GM12878 (cell line): ENCODE measurements around the gene ITK. TPM values are rescaled to one million over a fixed set of nuclear protein-coding genes. Genes with fewer than 3 reads are reported as not detected.

Experiments used
- BCL3 ChIP-seq: IDR thresholded peaks from 2 replicates; pipeline ENCODE4 v1.6.1; 2011; ENCODE audit warnings: borderline replicate concordance, low read depth, mild to moderate bottlenecking, moderate library complexity, low read length; ENCODE audit not compliant: insufficient read depth, poor library complexity, severe bottlenecking
- BMI1 ChIP-seq: fragments of 450-650 bp; IDR thresholded peaks from 2 replicates; pipeline ENCODE4 v1.6.1; 2016; ENCODE audit warnings: mild to moderate bottlenecking, moderate library complexity, borderline replicate concordance
- CHD2 ChIP-seq: IDR thresholded peaks from 2 replicates; pipeline ENCODE4 v1.6.1; 2011; ENCODE audit warnings: low read depth, low read length, improper control_type of control experiment, borderline replicate concordance
- CREB1 ChIP-seq: IDR thresholded peaks from 2 replicates; pipeline ENCODE4 v1.6.1; 2012; ENCODE audit warnings: low read depth, mild to moderate bottlenecking, inconsistent platforms
- E4F1 ChIP-seq: fragments of 450-650 bp; IDR thresholded peaks from 2 replicates; pipeline ENCODE4 v1.6.1; 2018; ENCODE audit warnings: borderline replicate concordance, mild to moderate bottlenecking; ENCODE audit not compliant: partially characterized antibody
- EGR1 ChIP-seq, 2 experiments: IDR thresholded peaks; 1 replicate in 1 of 2; 2 replicates in 1 of 2; pipeline ENCODE4 v1.6.1; 2011 to 2012; ENCODE audit warnings: low read depth in 2 of 2, low read length in 2 of 2, borderline replicate concordance in 1 of 2, mild to moderate bottlenecking in 1 of 2, moderate library complexity in 1 of 2
- EP300 ChIP-seq, 2 experiments: fragments of 150-350 bp in 1 of 2; IDR thresholded peaks; 2 replicates each; pipeline ENCODE4 v1.6.1; 2011 to 2012; ENCODE audit warnings: low read depth in 2 of 2, low read length in 2 of 2, borderline replicate concordance in 1 of 2, improper control_type of control experiment in 1 of 2, inconsistent platforms in 1 of 2; ENCODE audit not compliant: control insufficient read depth in 1 of 2
- MAX ChIP-seq: IDR thresholded peaks from 2 replicates; pipeline ENCODE4 v1.6.1; 2012; ENCODE audit warnings: low read depth, low read length, improper control_type of control experiment
- NBN ChIP-seq: fragments of 450-650 bp; IDR thresholded peaks from 2 replicates; pipeline ENCODE4 v1.6.1; 2016
- NFIC ChIP-seq: IDR thresholded peaks from 2 replicates; pipeline ENCODE4 v1.6.1; 2012; ENCODE audit warnings: low read depth, mild to moderate bottlenecking, inconsistent platforms, low read length, moderate library complexity
- POLR2A ChIP-seq: IDR thresholded peaks from 2 replicates; pipeline ENCODE4 v1.6.1; 2011; ENCODE audit warnings: low read depth, mild to moderate bottlenecking, low read length
- RAD51 ChIP-seq: fragments of 450-650 bp; IDR thresholded peaks from 2 replicates; pipeline ENCODE4 v1.6.1; 2016; ENCODE audit warnings: moderate library complexity, mild to moderate bottlenecking, inconsistent platforms
- RCOR1 ChIP-seq: conservative IDR thresholded peaks from 2 replicates; pipeline ENCODE4 v1.6.1; 2012; ENCODE audit warnings: low read depth, low read length, improper control_type of control experiment
- SIN3A ChIP-seq: IDR thresholded peaks from 2 replicates; pipeline ENCODE4 v1.6.1; 2012; ENCODE audit warnings: low read depth, low read length, improper control_type of control experiment
- SMARCA5 ChIP-seq: fragments of 450-650 bp; IDR thresholded peaks from 2 replicates; pipeline ENCODE4 v1.6.1; 2017; ENCODE audit warnings: mild to moderate bottlenecking
- SREBF2 ChIP-seq: IDR thresholded peaks from 2 replicates; pipeline ENCODE4 v1.6.1; 2012; ENCODE audit warnings: mild to moderate bottlenecking, low read length
- SUZ12 ChIP-seq: fragments of 200-600 bp; sonication (generic); IDR thresholded peaks from one replicate; pipeline ENCODE4 v1.6.1; 2018; ENCODE audit warnings: antibody characterized with exemption, mild to moderate bottlenecking; ENCODE audit not compliant: unreplicated experiment
- TAF1 ChIP-seq: IDR thresholded peaks from 2 replicates; pipeline ENCODE4 v1.6.1; 2011; ENCODE audit warnings: mild to moderate bottlenecking, low read depth, low read length, borderline replicate concordance
- TARDBP ChIP-seq: IDR thresholded peaks from 2 replicates; pipeline ENCODE4 v1.6.1; 2016; ENCODE audit warnings: borderline replicate concordance
- polyA plus RNA-seq, 11 experiments: library from polyadenylated mRNA; depleted of rRNA in 4 of 11; unstranded in 6 of 11; stranded (reverse) in 5 of 11; fragments of >200 nt; fragmentation: Nextera tagmentation in 4 of 11; fragmentation: Illumina TruSeq in 1 of 11; extraction: Ambion mirVana in 4 of 11; extraction: Trizol in 1 of 11; gene quantifications; 1 replicate in 1 of 11; 2 replicates in 10 of 11; pipeline versions ENCODE4 v1.2.1 to v1.2.3, GENCODE V29; 2011 to 2016; ENCODE audit warnings: inconsistent platforms in 2 of 11, missing spikeins in 2 of 11, low read depth in 1 of 11
- total RNA-seq, 4 experiments: library from RNA; depleted of rRNA in 3 of 4; stranded (reverse); fragments of >200 nt in 3 of 4; fragmentation: Illumina TruSeq in 1 of 4; extraction: Trizol in 1 of 4; gene quantifications; 2 replicates each; pipeline versions ENCODE4 v1.2.1 to v1.2.3, GENCODE V29; 2013 to 2021
- TF ChIP-seq, protein P1 (sequence below): fragments of 450-650 bp; IDR thresholded peaks from 2 replicates; pipeline ENCODE4 v1.6.1; 2017; ENCODE audit warnings: mild to moderate bottlenecking, low read depth, inconsistent platforms; ENCODE audit not compliant: poor library complexity, severe bottlenecking
- TF ChIP-seq, protein P2 (sequence below): IDR thresholded peaks from 2 replicates; pipeline ENCODE4 v1.6.1; 2012; ENCODE audit warnings: low read length, inconsistent platforms
- TF ChIP-seq, protein P3 (sequence below): fragments of 450-650 bp; IDR thresholded peaks from 2 replicates; pipeline ENCODE4 v1.6.1; 2014; ENCODE audit warnings: mild to moderate bottlenecking

Gene ITK
- total and polyA plus RNA-seq, 10 of the 15 experiments (the other 5 are each of a cell fraction or from before 2014, with no cell fraction given) = 0.05 to 2.4 (median 0.76) TPM

GRCh38 chr5:157271740-157272271 lies 91.2 kb downstream of the ITK start (continued):
- no peak for TF ChIP-seq BCL3
- no peak for TF ChIP-seq RCOR1
- no peak for TF ChIP-seq TARDBP
- peak; percentile 91 for TF ChIP-seq NBN
- TF ChIP-seq CREB1 = peak; percentile 87
- TF ChIP-seq SUZ12 = no peak
- TF ChIP-seq, protein P1, sequence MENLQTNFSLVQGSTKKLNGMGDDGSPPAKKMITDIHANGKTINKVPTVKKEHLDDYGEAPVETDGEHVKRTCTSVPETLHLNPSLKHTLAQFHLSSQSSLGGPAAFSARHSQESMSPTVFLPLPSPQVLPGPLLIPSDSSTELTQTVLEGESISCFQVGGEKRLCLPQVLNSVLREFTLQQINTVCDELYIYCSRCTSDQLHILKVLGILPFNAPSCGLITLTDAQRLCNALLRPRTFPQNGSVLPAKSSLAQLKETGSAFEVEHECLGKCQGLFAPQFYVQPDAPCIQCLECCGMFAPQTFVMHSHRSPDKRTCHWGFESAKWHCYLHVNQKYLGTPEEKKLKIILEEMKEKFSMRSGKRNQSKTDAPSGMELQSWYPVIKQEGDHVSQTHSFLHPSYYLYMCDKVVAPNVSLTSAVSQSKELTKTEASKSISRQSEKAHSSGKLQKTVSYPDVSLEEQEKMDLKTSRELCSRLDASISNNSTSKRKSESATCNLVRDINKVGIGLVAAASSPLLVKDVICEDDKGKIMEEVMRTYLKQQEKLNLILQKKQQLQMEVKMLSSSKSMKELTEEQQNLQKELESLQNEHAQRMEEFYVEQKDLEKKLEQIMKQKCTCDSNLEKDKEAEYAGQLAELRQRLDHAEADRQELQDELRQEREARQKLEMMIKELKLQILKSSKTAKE = peak; percentile 29
- TF ChIP-seq NFIC = peak; percentile 57; the same call in 1 of the 2 replicates
- TF ChIP-seq CHD2 = peak; percentile 64; the same call in 1 of the 2 replicates
- 0 out of 2 replicates have a peak, but pooled peaks have one; percentile 49 for TF ChIP-seq SMARCA5
- TF ChIP-seq, protein P2, sequence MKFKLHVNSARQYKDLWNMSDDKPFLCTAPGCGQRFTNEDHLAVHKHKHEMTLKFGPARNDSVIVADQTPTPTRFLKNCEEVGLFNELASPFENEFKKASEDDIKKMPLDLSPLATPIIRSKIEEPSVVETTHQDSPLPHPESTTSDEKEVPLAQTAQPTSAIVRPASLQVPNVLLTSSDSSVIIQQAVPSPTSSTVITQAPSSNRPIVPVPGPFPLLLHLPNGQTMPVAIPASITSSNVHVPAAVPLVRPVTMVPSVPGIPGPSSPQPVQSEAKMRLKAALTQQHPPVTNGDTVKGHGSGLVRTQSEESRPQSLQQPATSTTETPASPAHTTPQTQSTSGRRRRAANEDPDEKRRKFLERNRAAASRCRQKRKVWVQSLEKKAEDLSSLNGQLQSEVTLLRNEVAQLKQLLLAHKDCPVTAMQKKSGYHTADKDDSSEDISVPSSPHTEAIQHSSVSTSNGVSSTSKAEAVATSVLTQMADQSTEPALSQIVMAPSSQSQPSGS = peak; percentile 83
- TF ChIP-seq SREBF2 = peak; percentile 62; the same call in 1 of the 2 replicates
- peak; percentile 70; the same call in 1 of the 2 replicates for TF ChIP-seq RAD51
- TF ChIP-seq POLR2A = peak; percentile 82
- no peak; the same call in none of the 2 replicates for TF ChIP-seq TAF1
- no peak for TF ChIP-seq BMI1
- peak; percentile 41 for TF ChIP-seq E4F1
- TF ChIP-seq MAX = peak; percentile 96
- peak; percentile 68; the same call in 1 of the 2 replicates for TF ChIP-seq SIN3A
- 0 out of 3 replicates have a peak, but pooled peaks of 1 of the 2 experiments have one; percentile 5 for TF ChIP-seq EGR1 (IDR thresholded peaks at IDR 0.05; ENCODE audit: borderline replicate concordance in 1 of 2, low read depth in 2 of 2, low read length in 2 of 2)
- TF ChIP-seq, protein P3, sequence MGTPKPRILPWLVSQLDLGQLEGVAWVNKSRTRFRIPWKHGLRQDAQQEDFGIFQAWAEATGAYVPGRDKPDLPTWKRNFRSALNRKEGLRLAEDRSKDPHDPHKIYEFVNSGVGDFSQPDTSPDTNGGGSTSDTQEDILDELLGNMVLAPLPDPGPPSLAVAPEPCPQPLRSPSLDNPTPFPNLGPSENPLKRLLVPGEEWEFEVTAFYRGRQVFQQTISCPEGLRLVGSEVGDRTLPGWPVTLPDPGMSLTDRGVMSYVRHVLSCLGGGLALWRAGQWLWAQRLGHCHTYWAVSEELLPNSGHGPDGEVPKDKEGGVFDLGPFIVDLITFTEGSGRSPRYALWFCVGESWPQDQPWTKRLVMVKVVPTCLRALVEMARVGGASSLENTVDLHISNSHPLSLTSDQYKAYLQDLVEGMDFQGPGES = no peak
- peak; percentile 72 to 75; a peak in 3 of 4 replicates for TF ChIP-seq EP300 (IDR thresholded peaks at IDR 0.05; ENCODE audit: borderline replicate concordance in 1 of 2, control insufficient read depth in 1 of 2, low read depth in 2 of 2, low read length in 2 of 2)
